OCI-LY1 (cell line): ENCODE results near the gene ZBTB7C.

Experiments
- CTCF ChIP-seq: fragments of 200-600 bp; sonication (generic), shearing (Covaris generic); IDR thresholded peaks from 2 replicates; pipeline ENCODE4 v1.5.1; 2017; ENCODE audit warnings: mild to moderate bottlenecking, antibody characterized with exemption, low read length, moderate library complexity, mixed read lengths
- EZH2 ChIP-seq: fragments of 200-600 bp; sonication (generic), shearing (Covaris generic); IDR thresholded peaks from 2 replicates; pipeline ENCODE4 v1.8.0; 2017; ENCODE audit warnings: borderline replicate concordance, mixed run types, mild to moderate bottlenecking, antibody characterized with exemption, low read length, moderate library complexity, mixed read lengths

GRCh38 chr18:48317781-48318381 is 91.3 kb downstream of the ZBTB7C start:
- TF ChIP-seq CTCF (peak; percentile 8; the same call in 1 of the 2 replicates), EZH2 (no peak)
